22Rv1 (cell line): Measurements from ENCODE around the gene PCDHAC1.

Experiments used
- ZFX ChIP-seq: fragments of 450-650 bp; IDR thresholded peaks from 2 replicates; pipeline ENCODE4 v1.6.1; 2017; ENCODE audit warnings: antibody characterized with exemption, borderline replicate concordance
- TF ChIP-seq, protein P1 (sequence below): fragments of 450-650 bp; IDR thresholded peaks from 2 replicates; pipeline ENCODE4 v1.5.1; 2017; ENCODE audit warnings: mild to moderate bottlenecking

GRCh38 chr5:140946578-140946977, 20.5 kb downstream of the PCDHAC1 start:
- TF ChIP-seq, protein P1, sequence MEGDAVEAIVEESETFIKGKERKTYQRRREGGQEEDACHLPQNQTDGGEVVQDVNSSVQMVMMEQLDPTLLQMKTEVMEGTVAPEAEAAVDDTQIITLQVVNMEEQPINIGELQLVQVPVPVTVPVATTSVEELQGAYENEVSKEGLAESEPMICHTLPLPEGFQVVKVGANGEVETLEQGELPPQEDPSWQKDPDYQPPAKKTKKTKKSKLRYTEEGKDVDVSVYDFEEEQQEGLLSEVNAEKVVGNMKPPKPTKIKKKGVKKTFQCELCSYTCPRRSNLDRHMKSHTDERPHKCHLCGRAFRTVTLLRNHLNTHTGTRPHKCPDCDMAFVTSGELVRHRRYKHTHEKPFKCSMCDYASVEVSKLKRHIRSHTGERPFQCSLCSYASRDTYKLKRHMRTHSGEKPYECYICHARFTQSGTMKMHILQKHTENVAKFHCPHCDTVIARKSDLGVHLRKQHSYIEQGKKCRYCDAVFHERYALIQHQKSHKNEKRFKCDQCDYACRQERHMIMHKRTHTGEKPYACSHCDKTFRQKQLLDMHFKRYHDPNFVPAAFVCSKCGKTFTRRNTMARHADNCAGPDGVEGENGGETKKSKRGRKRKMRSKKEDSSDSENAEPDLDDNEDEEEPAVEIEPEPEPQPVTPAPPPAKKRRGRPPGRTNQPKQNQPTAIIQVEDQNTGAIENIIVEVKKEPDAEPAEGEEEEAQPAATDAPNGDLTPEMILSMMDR: no peak
- TF ChIP-seq ZFX: no peak
